Measurements from ENCODE around the gene BCL11A.

The BCL11A gene

GRCh38 chr2:60453872-60454271 is 99.6 kb downstream of the BCL11A start:
- Histone ChIP-seq H3K9me3 (ENCODE audit: insufficient read depth, low read length) (no peaks in the 10 kb centered on the region), H4K20me1 (ENCODE audit: low read depth, low read length) (no peaks in the 10 kb centered on the region), H3K27me3 (ENCODE audit: low read length) (no peaks in the 10 kb centered on the region), H3K4me3 (ENCODE audit: insufficient read depth, low read length, poor library complexity, severe bottlenecking) (no peak overlapping the region), H3F3A (ENCODE audit: insufficient read depth) (peaks cover 72% of the 10 kb centered on the region), H3K9me2 (replicated peaks; ENCODE audit: insufficient read depth, low read length) (no peaks in the 10 kb centered on the region), H3K9ac (ENCODE audit: low read length) (no peak overlapping the region), H2AFZ (ENCODE audit: low read depth, low read length, severe bottlenecking) (no peak overlapping the region), H3K4me2 (ENCODE audit: low read depth, low read length, poor library complexity, severe bottlenecking) (no peak overlapping the region), H3K36me3 (ENCODE audit: low read length) (peaks cover 40% of the 10 kb centered on the region), H3K27ac (ENCODE audit: low read depth, low read length) (no peak overlapping the region), H3K79me2 (ENCODE audit: insufficient read depth, low read length) (peaks cover 39% of the 10 kb centered on the region)
- no peak for TF ChIP-seq EZH2phosphoT487 (conservative IDR thresholded peaks at IDR 0.05; ENCODE audit: low read length)
- no peak for TF ChIP-seq CTCF (IDR thresholded peaks at IDR 0.05; ENCODE audit: insufficient read depth, low read length, poor library complexity, severe bottlenecking)

GRCh38 chr2:60453301-60453700 is 100.2 kb downstream of the BCL11A start:
- no peak for TF ChIP-seq EZH2phosphoT487 (conservative IDR thresholded peaks at IDR 0.05; ENCODE audit: low read length)
- no peak for TF ChIP-seq CTCF (IDR thresholded peaks at IDR 0.05; ENCODE audit: insufficient read depth, low read length, poor library complexity, severe bottlenecking)
- Histone ChIP-seq H3K9me3 (ENCODE audit: insufficient read depth, low read length) (no peaks in the 10 kb centered on the region), H4K20me1 (ENCODE audit: low read depth, low read length) (no peaks in the 10 kb centered on the region), H3K4me2 (ENCODE audit: low read depth, low read length, poor library complexity, severe bottlenecking) (no peak overlapping the region), H3K79me2 (ENCODE audit: insufficient read depth, low read length) (peaks cover 34% of the 10 kb centered on the region), H3K27me3 (ENCODE audit: low read length) (no peaks in the 10 kb centered on the region), H2AFZ (ENCODE audit: low read depth, low read length, severe bottlenecking) (no peak overlapping the region), H3K36me3 (ENCODE audit: low read length) (peaks cover 36% of the 10 kb centered on the region), H3K9me2 (replicated peaks; ENCODE audit: insufficient read depth, low read length) (no peaks in the 10 kb centered on the region), H3K27ac (ENCODE audit: low read depth, low read length) (peak overlapping the region; percentile 18; the same call in 1 of the 2 replicates), H3F3A (ENCODE audit: insufficient read depth) (peaks cover 68% of the 10 kb centered on the region), H3K9ac (ENCODE audit: low read length) (no peak overlapping the region), H3K4me3 (ENCODE audit: insufficient read depth, low read length, poor library complexity, severe bottlenecking) (no peak overlapping the region)

- H3K9me2 ChIP-seq (replicated peaks; ENCODE audit: insufficient read depth, low read length) = no peaks in the 10 kb centered on the region
- no peak overlapping the region for H3K9ac ChIP-seq (ENCODE audit: low read length)
- peak overlapping the region; percentile 5 for H3K4me2 ChIP-seq (ENCODE audit: low read depth, low read length, poor library complexity, severe bottlenecking)
- H3K36me3 ChIP-seq (ENCODE audit: low read length) = peaks cover 19% of the 10 kb centered on the region
- TF ChIP-seq EZH2phosphoT487 (conservative IDR thresholded peaks at IDR 0.05; ENCODE audit: low read length) = no peak
- TF ChIP-seq CTCF (IDR thresholded peaks at IDR 0.05; ENCODE audit: insufficient read depth, low read length, poor library complexity, severe bottlenecking) = no peak
- peaks cover 8% of the 10 kb centered on the region; the same call in 1 of the 2 replicates for H3K79me2 ChIP-seq (ENCODE audit: insufficient read depth, low read length)
- no peak overlapping the region for H3K4me3 ChIP-seq (ENCODE audit: insufficient read depth, low read length, poor library complexity, severe bottlenecking)
- peak overlapping the region; percentile 78 for H3K27ac ChIP-seq (ENCODE audit: low read depth, low read length)
- no peaks in the 10 kb centered on the region for H3K9me3 ChIP-seq (ENCODE audit: insufficient read depth, low read length)
- no peaks in the 10 kb centered on the region for H4K20me1 ChIP-seq (ENCODE audit: low read depth, low read length)
- H3F3A ChIP-seq (ENCODE audit: insufficient read depth) = peaks cover 65% of the 10 kb centered on the region
- no peaks in the 10 kb centered on the region for H3K27me3 ChIP-seq (ENCODE audit: low read length)
- no peak overlapping the region for H2AFZ ChIP-seq (ENCODE audit: low read depth, low read length, severe bottlenecking)
These were observed 103.0 kb downstream of the BCL11A start for GRCh38 chr2:60450488-60450887.

Measured in SU-DHL-6 (cell line).